Ishikawa (cell line): ENCODE measurements around the gene KIRREL3.

Source experiments
- TAF1 ChIP-seq: IDR thresholded peaks from 2 replicates; pipeline ENCODE4 v1.6.1; 2012; ENCODE audit warnings: low read depth, mild to moderate bottlenecking
- TCF12 ChIP-seq: IDR thresholded peaks from 2 replicates; pipeline ENCODE4 v1.6.1; 2012; ENCODE audit warnings: low read depth
- TEAD4 ChIP-seq: IDR thresholded peaks from 2 replicates; pipeline ENCODE4 v1.6.1; 2012

DNA sequence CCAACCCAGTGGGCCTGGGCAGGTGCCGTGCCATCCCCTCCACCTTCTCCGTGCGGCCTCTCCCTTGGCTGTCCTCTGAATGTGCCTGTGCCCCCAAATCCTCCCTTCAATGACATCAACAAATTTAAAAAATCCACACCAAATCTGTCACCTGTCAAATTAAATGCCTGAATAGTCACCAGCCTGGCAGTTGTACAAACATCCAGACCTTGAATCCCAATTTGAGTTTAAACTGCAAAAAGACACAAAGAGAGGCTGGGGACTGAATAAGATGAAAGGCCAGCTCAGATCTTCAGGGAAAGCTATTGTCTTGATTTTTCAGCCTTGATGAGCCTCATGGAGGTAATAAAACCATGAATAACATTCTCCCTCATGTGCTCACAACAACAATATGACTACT is 194.7 kb downstream of the KIRREL3 start:
- TF ChIP-seq TCF12 (no peak), TEAD4 (no peak), TAF1 (no peak)
